Glomerular endothelial cell (primary cell): ENCODE measurements around the gene AQP10. TPM values are rescaled to one million over a fixed set of nuclear protein-coding genes. Genes with fewer than 3 reads are reported as not detected.
"Not testable (repeated sequence)": the region's sequence is repeated elsewhere in the genome, so short reads cannot be mapped to it uniquely, and the experiment has no call there.

ENCODE experiments used
- DNase-seq: peaks from one replicate; pipeline ENCODE4 v3.0.0-alpha.2; 2011; ENCODE audit warnings: low read depth, low spot score; ENCODE audit errors: extremely low read depth
- total RNA-seq: library from RNA; depleted of rRNA; stranded (reverse); fragments of >200 nt; gene quantifications from 2 replicates; pipeline ENCODE4 v1.2.3, GENCODE V29; 2015

Gene AQP10
- total RNA-seq, 1 donor from 2014 or later: not detected

GRCh38 chr1:154342836-154343472 lies 22.1 kb downstream of the AQP10 start:
- DNase-seq: no peak

- no peak for DNase-seq
Observed at GRCh38 chr1:154344977-154345837, 24.3 kb downstream of the AQP10 start.

DNA sequence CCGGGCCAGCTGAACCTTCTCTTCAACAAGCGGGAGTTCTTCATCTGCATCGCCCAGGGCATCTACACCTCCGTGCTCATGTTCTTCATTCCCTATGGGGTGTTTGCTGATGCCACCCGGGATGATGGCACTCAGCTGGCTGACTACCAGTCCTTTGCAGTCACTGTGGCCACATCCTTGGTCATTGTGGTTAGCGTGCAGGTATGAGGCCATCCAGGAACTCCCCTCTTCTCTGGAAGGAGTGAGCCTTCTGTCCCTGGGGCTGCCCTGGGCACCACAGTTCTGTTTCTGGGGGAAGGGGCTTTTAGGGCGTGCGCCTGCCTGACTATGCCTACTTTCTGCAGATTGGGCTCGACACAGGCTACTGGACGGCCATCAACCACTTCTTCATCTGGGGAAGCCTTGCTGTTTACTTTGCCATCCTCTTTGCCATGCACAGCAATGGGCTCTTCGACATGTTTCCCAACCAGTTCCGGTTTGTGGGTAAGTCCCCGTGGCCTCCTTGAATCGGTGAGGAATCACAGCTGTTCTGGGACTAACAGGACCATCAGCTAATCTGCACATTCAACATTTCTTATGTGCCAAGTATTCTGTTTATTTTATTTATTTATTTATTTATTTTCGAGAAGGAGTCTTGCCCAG lies 25.5 kb downstream of the AQP10 start:
- no peak for DNase-seq

- DNase-seq: no peak
Observed at GRCh38 chr1:154347961-154348360, 27.1 kb downstream of the AQP10 start.

GRCh38 chr1:154348429-154349076 lies 27.7 kb downstream of the AQP10 start:
- DNase-seq: no peak

DNA sequence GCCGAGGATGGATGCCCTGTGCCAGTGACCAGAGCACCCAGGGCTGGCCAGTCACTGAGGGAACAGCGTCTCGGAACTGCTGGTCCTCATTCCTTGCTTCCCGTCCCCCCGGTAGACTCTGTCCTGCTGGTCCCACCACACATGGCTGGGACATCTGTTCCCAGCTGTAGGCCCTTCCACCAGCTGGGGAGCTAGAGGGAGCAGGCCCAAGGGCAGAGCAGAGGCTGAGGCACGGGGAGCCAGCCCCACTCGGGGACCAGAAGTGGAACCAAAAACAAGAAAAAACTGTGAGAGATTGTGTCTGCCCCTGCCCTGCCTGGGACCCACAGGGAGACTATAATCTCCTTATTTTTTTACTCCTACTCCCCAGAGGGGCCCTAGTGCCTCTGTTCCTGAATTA lies 28.2 kb downstream of the AQP10 start:
- no peak for DNase-seq

GRCh38 chr1:154350383-154350782 lies 29.5 kb downstream of the AQP10 start:
- DNase-seq: no peak

DNA sequence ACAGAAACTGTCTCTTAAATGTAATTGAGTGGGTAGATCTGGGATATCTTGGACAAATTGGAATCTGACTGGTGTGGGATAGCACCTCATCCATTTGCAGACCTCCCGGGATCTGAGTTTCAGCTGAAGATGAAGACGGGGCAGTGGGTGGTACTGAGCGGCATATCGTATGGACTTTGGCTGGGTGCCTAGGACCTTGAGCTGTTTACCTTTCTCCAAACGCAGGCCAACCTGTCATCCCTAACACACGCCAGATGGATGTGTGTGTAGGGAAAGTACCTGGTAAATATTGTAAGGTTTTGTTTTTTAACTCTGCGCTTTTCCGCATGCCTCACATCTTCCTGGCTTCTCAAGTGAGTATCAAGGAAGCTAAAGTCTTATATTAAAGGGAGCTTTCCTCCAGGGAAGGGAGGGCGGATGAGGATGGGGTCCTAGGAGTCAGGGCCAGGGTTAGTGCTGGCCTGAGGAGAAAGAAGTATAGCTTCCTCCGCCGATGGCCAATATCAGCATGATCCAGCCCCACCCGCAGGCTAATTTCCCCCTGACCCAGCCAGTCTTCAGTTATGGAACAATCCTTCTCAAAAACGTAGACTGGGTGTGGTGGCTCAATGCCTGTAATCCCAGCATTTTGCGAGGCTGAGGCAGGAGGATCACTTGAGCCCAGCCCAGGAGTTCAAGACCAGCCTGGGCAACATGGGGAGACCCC lies 30.6 kb downstream of the AQP10 start:
- DNase-seq: no peak

GRCh38 chr1:154352245-154352580 lies 31.3 kb downstream of the AQP10 start:
- no peak for DNase-seq

GRCh38 chr1:154352581-154353459 lies 31.9 kb downstream of the AQP10 start:
- DNase-seq: no peak

DNA sequence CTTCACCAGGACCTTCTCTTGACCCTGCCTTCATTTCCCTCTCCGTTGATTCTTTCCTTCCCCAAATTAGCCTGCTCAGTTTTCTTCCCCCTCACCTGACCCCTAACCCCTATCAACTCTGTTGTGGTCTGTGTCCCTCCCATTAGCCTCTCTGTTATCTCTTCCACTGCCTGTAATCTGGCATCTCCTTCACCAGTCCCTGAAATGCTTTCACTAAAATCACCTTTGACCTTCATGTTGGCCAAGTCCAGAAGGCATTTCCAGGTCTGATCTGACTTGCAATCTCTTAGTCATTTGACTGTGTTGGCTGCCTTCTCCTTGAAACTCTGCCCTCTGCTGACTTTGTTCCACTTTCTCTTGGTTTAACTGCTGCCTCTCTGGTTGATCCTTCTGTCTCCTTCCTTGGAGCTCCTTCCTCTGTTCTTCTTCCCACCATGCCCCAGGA lies 32.6 kb downstream of the AQP10 start:
- DNase-seq: no peak

GRCh38 chr1:154353966-154354365 lies 33.1 kb downstream of the AQP10 start:
- no peak for DNase-seq

GRCh38 chr1:154358519-154358918 lies 37.6 kb downstream of the AQP10 start:
- DNase-seq: no peak

GRCh38 chr1:154360288-154360687 lies 39.4 kb downstream of the AQP10 start:
- no peak for DNase-seq

DNA sequence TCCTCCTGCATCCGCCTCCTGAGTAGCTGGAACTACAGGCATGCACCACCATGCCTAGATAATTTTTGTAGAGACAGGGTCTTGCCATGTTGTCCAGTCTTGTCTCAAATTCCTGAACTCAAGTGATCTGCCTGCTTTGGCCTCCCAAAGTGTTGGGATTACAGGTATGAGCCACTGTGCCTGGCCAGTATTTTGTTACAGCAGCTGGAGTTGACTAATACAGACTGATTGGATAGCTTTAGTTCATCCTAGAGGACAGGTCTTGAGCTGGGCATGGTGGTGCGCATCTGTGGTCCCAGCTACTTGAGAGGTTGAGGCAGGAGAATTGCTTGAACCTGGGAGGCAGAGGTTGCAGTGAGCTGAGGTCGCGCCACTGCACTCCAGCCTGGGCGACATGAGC lies 40.0 kb downstream of the AQP10 start:
- not testable (repeated sequence) for DNase-seq

DNA sequence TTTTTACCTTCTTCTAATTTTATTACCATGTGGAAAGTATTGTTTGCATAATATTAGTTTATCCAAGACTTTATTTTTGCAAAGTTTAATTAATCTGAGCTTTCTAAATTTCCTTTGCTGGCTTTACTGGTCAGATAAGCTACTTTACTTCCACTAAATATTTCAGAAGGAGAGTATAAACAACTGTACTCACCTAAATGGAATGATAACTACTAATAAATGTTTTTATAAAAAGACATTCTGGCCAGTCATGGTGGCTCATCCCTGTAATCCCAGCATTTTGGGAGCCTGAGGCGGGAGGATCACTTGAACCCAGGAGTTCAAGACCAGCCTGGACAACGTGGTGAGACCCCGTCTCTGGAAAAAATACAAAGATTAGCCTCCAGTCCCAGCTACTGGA lies 40.5 kb downstream of the AQP10 start:
- no peak for DNase-seq

- no peak for DNase-seq
Observed at GRCh38 chr1:154371436-154371835, 50.5 kb downstream of the AQP10 start.

- DNase-seq: not testable (repeated sequence)
Observed at GRCh38 chr1:154373777-154374357, 53.0 kb downstream of the AQP10 start.
